Neuron (in vitro differentiated cells): ENCODE measurements around the gene INPP5A.
"Not testable (repeated sequence)": the region's sequence is repeated elsewhere in the genome, so short reads cannot be mapped to it uniquely, and the experiment has no call there.

Source experiments
- H2AFZ ChIP-seq: one replicate; pipeline ENCODE4 v1.6.1; 2013; ENCODE audit warnings: low read depth, mild to moderate bottlenecking, inconsistent platforms, low read length, moderate library complexity
- H3K27me3 ChIP-seq: one replicate; pipeline ENCODE4 v1.6.1; 2013; ENCODE audit warnings: low read length; ENCODE audit not compliant: insufficient read depth
- H3K36me3 ChIP-seq: one replicate; pipeline ENCODE4 v1.6.1; 2013; ENCODE audit warnings: low read length; ENCODE audit not compliant: insufficient read depth
- H3K4me1 ChIP-seq: one replicate; pipeline ENCODE4 v1.6.1; 2013; ENCODE audit warnings: low read length; ENCODE audit not compliant: insufficient read depth
- H3K4me3 ChIP-seq: 2 replicates; pipeline ENCODE4 v1.5.1; 2013; ENCODE audit warnings: mild to moderate bottlenecking, low read length, moderate library complexity
- H3K9me3 ChIP-seq: one replicate; pipeline ENCODE4 v1.6.1; 2013; ENCODE audit warnings: low read length

Gene INPP5A

DNA sequence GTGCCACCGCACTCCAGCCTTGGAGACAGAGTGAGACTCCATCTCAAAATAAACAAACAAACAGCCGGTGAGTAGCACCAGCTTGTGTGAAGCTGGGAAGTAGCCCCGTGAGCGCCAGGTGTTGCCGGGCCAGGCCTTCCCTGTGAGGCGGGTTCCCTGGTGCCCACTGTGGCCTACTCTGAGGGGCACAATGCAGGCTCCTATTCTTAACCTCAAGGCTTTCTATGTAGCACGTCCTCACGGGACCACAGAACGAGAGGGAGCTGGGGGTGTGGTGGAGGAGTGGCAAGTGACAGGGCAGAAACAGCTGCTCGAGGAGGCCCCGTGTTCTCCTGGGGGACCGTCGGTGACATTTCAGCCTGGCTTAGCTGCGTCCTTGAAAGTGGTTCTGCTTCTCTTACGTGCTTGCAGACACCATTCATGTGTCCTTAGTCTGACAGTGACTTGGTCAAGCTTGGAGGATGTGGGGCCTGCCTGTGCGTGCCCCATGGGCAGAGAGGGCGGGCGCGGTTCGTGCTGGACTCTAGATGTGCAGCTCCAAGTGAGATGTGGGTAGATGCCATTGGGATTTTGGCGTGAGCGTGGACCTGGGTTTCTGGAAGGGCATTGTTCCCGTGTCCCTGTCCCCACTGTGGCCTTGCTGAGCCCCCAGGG is 131.7 kb downstream of the INPP5A start:
- Histone ChIP-seq H3K36me3 (no peaks in the 10 kb centered on the region), H3K27me3 (no peaks in the 10 kb centered on the region), H3K4me3 (no peak overlapping the region), H2AFZ (no peak overlapping the region), H3K4me1 (peaks cover 4% of the 10 kb centered on the region), H3K9me3 (no peaks in the 10 kb centered on the region)

GRCh38 chr10:132670546-132671227 is 133.1 kb downstream of the INPP5A start:
- Histone ChIP-seq H2AFZ (no peak overlapping the region), H3K9me3 (no peaks in the 10 kb centered on the region), H3K36me3 (no peaks in the 10 kb centered on the region), H3K27me3 (no peaks in the 10 kb centered on the region), H3K4me3 (no peak overlapping the region), H3K4me1 (peaks cover 4% of the 10 kb centered on the region)

DNA sequence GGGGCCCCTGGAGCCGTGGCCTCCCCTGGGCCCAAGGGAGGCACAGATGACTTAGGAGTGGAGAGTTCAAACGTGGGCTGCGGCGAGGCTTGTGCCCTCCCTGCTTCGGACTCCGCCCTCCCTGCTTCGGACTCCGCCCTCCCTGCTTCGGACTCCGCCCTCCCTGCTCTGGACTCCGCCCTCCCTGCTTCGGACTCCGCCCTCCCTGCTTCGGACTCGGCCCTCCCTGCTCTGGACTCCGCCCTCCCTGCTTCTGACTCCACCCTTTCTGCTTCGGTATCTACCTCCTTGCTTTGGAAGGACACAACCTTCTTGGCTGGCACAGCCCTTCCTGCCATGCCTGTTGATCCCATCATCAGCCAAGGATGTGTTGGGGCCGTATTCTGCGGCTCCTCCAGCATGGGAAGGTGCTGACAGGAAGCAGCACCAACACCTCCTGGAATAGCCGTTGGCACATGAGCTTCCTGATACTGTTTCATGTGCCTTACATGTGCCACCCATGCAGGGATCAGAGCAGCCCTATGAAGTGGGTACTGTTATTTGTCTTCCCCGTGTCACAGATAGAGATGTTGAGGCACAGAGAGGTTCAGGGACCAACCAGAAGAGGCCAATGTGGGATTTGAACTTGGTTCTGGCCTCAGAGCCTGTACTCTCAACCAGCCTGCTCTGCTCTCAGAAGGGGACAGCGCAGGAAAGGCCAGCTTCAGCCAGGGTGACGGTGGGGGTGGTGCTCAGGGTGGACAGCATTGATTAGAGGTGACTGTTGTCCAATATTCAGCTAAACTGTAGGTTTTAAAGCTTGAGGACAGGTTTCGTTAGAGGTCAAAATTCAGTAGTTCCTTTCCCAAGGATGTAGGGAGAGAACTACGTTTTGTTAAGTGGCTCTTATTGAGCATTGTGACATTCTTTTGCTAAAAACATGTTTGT is 133.9 kb downstream of the INPP5A start:
- Histone ChIP-seq H3K27me3 (no peaks in the 10 kb centered on the region), H3K4me1 (peaks cover 4% of the 10 kb centered on the region), H3K9me3 (no peaks in the 10 kb centered on the region), H3K4me3 (no peak overlapping the region), H2AFZ (no peak overlapping the region), H3K36me3 (no peaks in the 10 kb centered on the region)

- H3K27me3 ChIP-seq, H3K36me3 ChIP-seq, H2AFZ ChIP-seq, H3K4me3 ChIP-seq, H3K9me3 ChIP-seq, H3K4me1 ChIP-seq: not testable (repeated sequence)
Measured at GRCh38 chr10:132673746-132674145, 136.2 kb downstream of the INPP5A start.

DNA sequence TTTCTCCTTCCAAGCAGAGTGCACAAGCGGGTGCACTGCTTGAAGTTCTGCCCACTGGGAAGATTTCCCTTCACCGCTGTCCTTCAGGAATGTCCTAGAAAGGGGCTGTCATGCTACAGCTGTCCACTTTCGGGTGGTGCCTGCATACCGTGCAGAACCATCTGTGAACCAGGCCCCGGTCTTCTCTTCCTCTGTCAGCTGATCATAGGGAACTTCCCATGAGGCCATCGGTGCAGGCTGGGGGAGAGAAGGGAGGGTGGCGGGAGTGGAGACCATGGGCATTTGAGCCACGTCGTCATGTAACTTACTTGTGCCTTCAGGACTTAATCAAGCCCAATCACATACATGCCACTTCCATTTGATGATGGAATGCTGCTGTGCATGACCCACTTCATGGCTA is 136.7 kb downstream of the INPP5A start:
- Histone ChIP-seq H3K9me3 (no peaks in the 10 kb centered on the region), H3K27me3 (no peaks in the 10 kb centered on the region), H3K36me3 (no peaks in the 10 kb centered on the region), H3K4me3 (no peak overlapping the region), H2AFZ (no peak overlapping the region), H3K4me1 (peaks cover 4% of the 10 kb centered on the region)

DNA sequence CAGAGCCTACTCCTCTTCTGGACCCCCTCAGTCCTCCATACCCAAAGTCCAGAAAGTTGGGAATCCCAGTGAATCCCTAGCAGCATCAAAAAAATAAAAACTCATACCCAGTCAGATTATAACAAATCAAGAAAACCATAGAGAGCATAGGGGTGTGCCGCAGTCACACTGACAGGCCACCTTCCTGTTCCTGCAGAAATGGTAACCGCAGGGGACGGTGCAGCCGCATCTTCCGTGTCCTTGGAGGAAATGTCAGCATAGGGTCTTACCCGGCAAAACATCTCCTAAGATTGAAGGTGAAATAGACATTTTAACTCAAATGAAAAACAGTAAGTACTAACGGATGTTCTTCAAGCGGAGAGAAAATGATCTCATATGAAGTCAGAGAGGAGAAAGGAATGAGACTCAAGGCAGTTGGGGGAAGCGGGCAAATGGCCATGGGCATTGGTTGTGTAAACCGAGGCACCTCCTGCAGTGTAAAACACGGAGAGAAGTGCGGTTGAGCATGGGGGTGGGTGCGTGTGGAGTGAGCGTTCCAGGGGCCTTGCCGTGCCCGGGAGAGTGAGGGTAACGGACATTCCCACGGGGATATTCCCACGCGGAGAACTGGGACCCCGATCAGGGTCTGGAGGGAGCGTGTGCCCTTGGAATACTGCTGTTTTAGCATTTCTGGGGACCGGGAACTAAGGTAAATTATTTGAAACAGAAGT is 137.6 kb downstream of the INPP5A start:
- Histone ChIP-seq H3K4me3 (no peak overlapping the region), H3K27me3 (no peaks in the 10 kb centered on the region), H3K9me3 (no peaks in the 10 kb centered on the region), H3K36me3 (no peaks in the 10 kb centered on the region), H3K4me1 (peaks cover 4% of the 10 kb centered on the region), H2AFZ (no peak overlapping the region)

DNA sequence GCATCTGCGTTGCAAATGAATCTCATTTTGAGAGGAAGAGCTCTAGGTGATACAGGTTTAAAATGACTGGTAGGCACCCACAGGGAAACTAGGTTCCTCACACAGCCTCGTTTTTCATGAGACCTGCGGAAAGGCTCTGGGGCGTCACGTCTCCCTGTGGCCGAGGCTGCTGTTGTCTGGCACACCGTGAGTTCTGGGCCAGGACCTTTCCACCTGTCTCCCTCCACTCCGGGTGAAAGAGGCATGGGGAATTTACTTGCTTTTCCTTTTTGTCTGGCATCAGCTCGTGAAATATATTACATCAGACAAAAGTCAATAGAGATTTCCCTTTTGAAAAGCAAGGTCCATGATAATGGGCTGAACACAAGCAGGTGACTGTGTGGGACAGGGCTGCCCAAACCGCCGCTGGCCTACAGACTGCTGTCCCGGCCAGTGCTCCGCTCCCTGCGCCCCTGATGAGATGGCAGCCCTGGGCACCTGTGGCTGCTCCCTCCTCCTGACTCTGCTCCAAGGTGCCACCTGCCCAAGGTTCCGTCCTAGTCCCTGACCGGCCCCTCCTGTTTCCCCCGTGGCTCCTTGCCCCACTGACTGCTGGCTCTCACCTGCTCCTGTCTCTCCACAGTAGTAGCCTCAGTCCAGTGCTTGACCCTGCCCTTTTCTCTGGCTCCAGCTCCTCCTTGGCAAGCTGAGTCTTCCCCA is 138.8 kb downstream of the INPP5A start:
- Histone ChIP-seq H2AFZ (no peak overlapping the region), H3K4me1 (no peaks in the 10 kb centered on the region), H3K9me3 (no peaks in the 10 kb centered on the region), H3K4me3 (no peak overlapping the region), H3K36me3 (no peaks in the 10 kb centered on the region), H3K27me3 (no peaks in the 10 kb centered on the region)

DNA sequence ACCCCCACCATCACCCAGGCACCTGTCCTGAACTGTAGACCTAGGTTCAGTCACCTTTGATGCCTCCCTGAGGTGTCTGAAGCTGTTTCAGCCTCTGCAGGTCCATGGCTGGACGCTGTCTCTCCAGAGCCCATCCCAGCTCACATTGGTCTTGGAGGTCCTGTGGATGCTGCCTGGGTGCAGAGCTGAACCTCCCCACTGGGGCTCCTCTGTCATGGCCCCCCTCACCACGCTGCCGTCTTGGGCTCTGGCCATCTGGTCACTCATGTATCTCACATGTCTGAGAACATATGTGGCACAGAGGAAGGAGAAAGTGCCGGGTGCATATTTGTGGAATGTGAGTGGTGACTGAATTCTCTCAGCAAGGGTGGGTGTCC is 139.5 kb downstream of the INPP5A start:
- Histone ChIP-seq H2AFZ (no peak overlapping the region), H3K27me3 (no peaks in the 10 kb centered on the region), H3K9me3 (no peaks in the 10 kb centered on the region), H3K4me3 (no peak overlapping the region), H3K4me1 (no peaks in the 10 kb centered on the region), H3K36me3 (no peaks in the 10 kb centered on the region)

DNA sequence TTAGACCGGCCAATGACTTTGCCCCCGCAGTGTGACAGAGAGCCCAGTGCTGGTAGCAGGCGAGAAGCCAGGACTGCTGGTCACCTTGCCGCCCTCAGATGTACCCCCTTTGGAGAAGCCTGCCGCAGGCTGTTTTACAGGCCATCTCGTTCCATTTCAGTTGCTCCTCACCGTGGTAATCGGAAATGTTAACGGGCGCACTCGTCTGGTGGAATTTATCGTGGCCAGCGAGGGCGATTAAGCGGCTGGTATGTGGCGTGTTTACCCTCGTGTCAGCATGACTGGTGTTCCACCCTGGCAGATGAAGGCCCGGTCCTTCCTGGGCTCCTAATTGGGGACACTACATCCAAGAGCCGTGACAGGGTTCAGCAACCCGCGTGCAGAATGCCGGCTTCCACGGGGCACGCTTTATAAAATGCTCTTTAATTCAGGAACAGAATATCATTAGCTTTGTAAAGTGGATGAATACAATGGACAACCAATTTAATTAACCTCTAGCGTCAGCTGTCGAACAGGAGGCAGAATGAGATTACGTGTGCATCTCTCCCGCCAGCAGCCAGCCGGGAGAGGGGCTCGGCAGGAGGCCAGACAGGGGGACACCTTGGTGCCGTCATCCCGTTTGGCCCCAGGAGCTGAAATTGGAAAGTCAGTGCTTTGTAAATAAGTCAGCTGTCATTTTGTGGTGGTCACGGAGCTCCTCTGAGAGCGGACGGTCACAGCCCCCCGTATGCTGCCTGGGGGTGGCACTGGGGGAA is 140.1 kb downstream of the INPP5A start:
- no peaks in the 10 kb centered on the region for H3K36me3 ChIP-seq
- no peak overlapping the region for H3K4me3 ChIP-seq
- H3K9me3 ChIP-seq: no peaks in the 10 kb centered on the region
- H3K27me3 ChIP-seq: no peaks in the 10 kb centered on the region
- H3K4me1 ChIP-seq: no peaks in the 10 kb centered on the region
- no peak overlapping the region for H2AFZ ChIP-seq

DNA sequence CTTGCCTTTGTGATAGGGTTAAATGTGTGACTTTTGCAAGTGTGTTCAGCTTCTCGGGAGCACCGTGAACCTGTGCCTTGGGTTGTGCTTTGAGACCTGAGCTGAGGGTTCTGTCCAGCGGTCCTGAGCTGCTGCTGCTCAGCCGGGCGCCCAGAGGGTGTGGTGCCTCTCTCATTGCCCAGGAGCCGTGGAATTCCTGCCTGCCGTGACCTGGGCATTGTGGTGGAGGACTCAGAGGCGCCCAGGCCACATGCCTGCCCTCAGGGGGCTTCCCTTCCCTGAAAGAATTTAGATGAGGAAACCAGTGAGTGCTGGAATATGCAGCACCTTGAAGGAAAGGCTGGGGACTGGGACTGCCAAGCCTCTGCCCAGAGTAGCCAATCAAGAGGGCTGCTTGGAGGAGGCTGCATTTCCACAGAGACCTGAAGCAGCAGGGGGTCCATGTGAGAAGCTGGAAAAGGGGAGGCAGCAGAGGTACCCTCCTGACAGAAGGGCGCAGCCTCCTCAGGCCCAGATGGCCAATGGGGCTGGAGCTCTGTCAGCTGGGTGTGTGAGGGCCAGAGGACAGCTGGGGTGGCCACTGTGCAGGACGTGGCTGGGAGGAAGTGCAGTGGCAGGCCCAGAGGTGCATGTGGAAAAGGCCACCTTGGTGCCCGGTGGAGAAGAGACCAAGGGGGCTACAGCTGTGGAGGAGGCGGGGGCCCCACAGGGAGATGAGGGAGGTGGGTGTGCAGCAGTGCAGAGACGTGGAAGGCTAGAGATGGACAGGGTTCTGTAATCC is 141.0 kb downstream of the INPP5A start:
- Histone ChIP-seq H3K36me3 (no peaks in the 10 kb centered on the region), H2AFZ (no peak overlapping the region), H3K4me3 (no peak overlapping the region), H3K9me3 (no peaks in the 10 kb centered on the region), H3K27me3 (no peaks in the 10 kb centered on the region), H3K4me1 (no peaks in the 10 kb centered on the region)

DNA sequence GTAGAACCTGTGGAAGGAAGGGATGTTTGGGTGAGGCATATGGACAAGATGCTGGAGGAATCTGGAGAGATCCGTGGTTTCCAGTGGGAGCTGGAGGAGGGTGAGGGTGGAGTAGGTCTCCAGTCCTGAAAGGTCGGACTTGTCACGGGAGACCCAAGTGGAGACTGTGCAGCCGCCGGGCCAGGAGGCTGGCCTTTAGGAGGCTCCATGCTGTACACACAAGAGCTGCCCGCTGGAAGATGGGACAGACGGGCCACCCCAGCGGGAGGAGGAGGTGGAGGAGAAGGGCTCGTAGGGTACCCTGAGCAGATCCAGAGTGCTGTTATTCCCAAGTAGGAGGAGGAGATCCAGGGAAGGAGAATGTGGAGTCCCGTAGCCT is 141.6 kb downstream of the INPP5A start:
- no peak overlapping the region for H2AFZ ChIP-seq
- H3K4me1 ChIP-seq: no peaks in the 10 kb centered on the region
- no peaks in the 10 kb centered on the region for H3K27me3 ChIP-seq
- H3K36me3 ChIP-seq: no peaks in the 10 kb centered on the region
- H3K9me3 ChIP-seq: no peaks in the 10 kb centered on the region
- no peak overlapping the region for H3K4me3 ChIP-seq
